Measurements from ENCODE around the gene TUG1. TPM values are rescaled to one million over a fixed set of nuclear protein-coding genes. Genes with fewer than 3 reads are reported as not detected.

The TUG1 gene
- polyA plus RNA-seq, 1 experiment, result 63.7 TPM

DNA sequence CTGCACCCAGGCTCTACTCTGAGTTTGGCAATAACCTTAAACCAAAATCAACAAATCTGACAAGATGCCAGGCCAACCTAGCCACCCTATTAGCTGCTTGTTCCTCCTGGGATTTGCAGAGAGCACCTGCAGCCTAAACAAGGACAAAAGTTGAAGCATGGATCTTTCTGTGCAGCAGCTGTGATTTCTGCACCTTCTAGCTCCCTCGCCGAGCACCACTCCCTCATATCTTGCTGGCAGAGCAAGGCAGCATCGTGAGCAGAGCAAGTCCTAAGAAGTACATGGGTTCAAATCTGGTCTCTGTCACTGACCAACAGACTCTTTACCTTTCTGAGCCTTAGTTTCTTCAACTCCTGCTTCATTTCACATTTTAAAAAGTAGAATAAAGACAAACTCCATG, 38.8 kb upstream of the TUG1 start:
- Histone ChIP-seq H3K27me3 (ENCODE audit: control insufficient read depth, insufficient read depth, low read length) (no peaks in the 10 kb centered on the region), H3K4me3 (ENCODE audit: low read depth, low read length) (no peak overlapping the region), H3K36me3 (ENCODE audit: control insufficient read depth, insufficient read depth, low read length) (peaks cover 59% of the 10 kb centered on the region)
- DNase-seq (ENCODE audit: low read depth), result no peak
- ChIA-PET POLR2A (interaction anchor here (0.6 kb wide), 1 partner anchor 16 kb away, joined by 3 read pairs; no protein-coding TSS in a partner anchor), CTCF (interaction anchor here (2.1 kb wide), 1 partner anchor 9 kb away, joined by 9 read pairs; no protein-coding TSS in a partner anchor)
- TF ChIP-seq, protein P1, sequence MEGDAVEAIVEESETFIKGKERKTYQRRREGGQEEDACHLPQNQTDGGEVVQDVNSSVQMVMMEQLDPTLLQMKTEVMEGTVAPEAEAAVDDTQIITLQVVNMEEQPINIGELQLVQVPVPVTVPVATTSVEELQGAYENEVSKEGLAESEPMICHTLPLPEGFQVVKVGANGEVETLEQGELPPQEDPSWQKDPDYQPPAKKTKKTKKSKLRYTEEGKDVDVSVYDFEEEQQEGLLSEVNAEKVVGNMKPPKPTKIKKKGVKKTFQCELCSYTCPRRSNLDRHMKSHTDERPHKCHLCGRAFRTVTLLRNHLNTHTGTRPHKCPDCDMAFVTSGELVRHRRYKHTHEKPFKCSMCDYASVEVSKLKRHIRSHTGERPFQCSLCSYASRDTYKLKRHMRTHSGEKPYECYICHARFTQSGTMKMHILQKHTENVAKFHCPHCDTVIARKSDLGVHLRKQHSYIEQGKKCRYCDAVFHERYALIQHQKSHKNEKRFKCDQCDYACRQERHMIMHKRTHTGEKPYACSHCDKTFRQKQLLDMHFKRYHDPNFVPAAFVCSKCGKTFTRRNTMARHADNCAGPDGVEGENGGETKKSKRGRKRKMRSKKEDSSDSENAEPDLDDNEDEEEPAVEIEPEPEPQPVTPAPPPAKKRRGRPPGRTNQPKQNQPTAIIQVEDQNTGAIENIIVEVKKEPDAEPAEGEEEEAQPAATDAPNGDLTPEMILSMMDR (IDR thresholded peaks at IDR 0.05; ENCODE audit: insufficient read depth, low read depth, low read length), result no peak

DNA sequence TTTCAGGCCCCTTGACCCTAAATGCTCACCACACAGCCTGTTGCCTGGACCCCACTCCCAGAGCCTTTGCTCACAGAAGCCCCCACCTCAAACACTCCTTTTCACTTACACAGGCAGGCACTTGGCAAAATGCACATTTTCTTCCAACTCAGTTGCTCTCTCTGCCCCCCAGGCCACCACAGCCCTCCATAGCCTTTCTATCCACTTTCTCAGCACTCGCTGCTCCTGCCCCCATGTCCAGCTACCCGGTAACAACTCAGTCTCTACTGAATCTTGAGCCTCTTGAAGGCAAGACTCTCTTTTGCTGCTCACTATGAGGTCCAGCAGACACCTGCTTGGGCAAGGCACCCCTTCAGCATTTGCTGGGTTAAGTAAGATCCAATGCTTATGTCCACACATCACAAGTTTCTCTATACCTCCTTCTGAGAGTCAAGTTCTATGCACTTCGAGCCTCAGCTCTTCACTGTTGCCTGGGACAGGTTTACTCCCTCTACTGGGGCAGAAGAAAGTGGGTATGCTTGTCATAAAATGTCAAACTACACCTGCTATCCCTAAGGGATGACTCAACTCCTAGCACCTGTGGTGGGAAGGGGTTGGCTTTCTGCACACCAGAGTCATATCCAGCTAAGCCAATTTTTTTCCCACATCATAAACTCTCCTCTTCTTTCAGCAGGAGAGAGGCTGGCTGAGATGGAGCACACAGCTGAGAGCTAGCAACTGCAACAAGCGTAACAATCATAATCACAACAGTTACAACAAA, 37.3 kb upstream of the TUG1 start:
- ChIA-PET POLR2A (no interaction called here), CTCF (interaction anchor here (1.1 to 1.5 kb wide), 3 partner anchors 11 to 217 kb away, joined by 3 read pairs; no protein-coding TSS in a partner anchor)
- Histone ChIP-seq H3K36me3 (ENCODE audit: control insufficient read depth, insufficient read depth, low read length) (peaks cover 60% of the 10 kb centered on the region), H3K4me3 (ENCODE audit: low read depth, low read length) (no peak overlapping the region), H3K27me3 (ENCODE audit: control insufficient read depth, insufficient read depth, low read length) (no peaks in the 10 kb centered on the region)
- TF ChIP-seq, protein P1 (IDR thresholded peaks at IDR 0.05; ENCODE audit: insufficient read depth, low read depth, low read length), result no peak
- DNase-seq (ENCODE audit: low read depth), result no peak

DNA sequence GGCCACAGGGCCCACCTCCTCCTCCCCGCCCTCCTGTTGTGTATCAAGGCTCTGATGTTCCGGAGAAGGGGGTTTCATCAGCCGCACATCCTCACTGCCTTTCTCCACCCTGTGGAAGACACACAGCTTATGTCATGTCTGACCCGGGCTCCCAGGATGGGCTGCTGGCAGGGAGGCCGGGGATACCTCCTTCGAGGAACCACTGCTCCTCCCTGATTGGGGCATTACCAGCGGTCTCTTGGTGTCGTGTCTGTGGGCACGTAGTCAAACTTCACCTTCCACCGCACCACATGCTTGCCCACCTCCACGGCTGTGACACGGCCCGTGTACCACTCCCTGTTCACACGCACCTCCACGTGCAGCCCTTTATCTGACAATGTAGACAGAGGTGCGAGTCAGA, 36.4 kb upstream of the TUG1 start:
- no peaks in the 10 kb centered on the region for H3K27me3 ChIP-seq (ENCODE audit: control insufficient read depth, insufficient read depth, low read length)
- no peak for DNase-seq (ENCODE audit: low read depth)
- TF ChIP-seq, protein P1 (IDR thresholded peaks at IDR 0.05; ENCODE audit: insufficient read depth, low read depth, low read length), result no peak
- peaks cover 60% of the 10 kb centered on the region for H3K36me3 ChIP-seq (ENCODE audit: control insufficient read depth, insufficient read depth, low read length)
- ChIA-PET POLR2A (no interaction called here), CTCF (interaction anchor here (1.1 to 1.2 kb wide), 2 partner anchors 10 to 11 kb away, joined by 3 read pairs; no protein-coding TSS in a partner anchor)
- no peak overlapping the region for H3K4me3 ChIP-seq (ENCODE audit: low read depth, low read length)

DNA sequence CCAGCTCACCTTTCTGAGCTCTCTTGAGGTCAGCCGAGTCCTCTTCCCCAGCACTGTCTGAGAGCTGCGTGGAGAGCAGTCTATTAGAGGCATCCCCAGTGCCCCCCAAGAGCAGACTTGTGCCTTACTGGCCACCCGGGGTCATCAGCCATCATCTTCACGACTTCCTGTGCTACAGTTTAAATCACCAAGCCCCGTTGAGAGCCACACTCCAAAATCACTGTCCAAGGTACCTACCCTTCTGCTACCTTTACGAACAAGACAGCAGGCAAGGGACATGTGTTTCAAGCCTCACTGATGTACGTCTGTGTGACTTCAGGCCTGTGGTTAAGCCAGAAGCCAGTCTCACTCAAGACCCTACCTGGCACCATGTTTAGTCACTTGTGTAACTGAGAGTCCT, 35.6 kb upstream of the TUG1 start:
- TF ChIP-seq, protein P1 (IDR thresholded peaks at IDR 0.05; ENCODE audit: insufficient read depth, low read depth, low read length), result no peak
- POLR2A ChIA-PET, result no interaction called here
- Histone ChIP-seq H3K4me3 (ENCODE audit: low read depth, low read length) (no peak overlapping the region), H3K36me3 (ENCODE audit: control insufficient read depth, insufficient read depth, low read length) (peaks cover 57% of the 10 kb centered on the region), H3K27me3 (ENCODE audit: control insufficient read depth, insufficient read depth, low read length) (no peaks in the 10 kb centered on the region)
- CTCF ChIA-PET, result no interaction called here
- no peak for DNase-seq (ENCODE audit: low read depth)

DNA sequence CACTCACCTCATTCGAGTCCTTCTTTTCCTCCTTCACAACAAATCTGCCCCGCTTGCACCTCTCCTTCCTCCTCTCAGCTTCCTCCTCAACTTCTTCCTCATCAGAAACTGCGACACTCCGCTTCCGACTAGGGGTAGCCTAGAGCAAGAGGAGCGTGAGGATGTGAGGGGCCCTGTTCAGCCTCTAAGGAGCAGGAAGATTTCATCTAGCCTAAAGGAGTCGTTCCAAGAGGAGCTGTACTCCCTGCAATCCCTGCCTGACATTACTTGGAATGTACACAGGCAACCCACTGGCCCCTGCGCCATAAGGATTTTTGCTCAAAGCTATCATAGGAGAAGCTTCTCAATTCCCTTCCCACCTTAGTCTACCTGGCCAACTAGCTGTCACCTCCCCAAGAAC, 35.0 kb upstream of the TUG1 start:
- TF ChIP-seq, protein P1 (IDR thresholded peaks at IDR 0.05; ENCODE audit: insufficient read depth, low read depth, low read length), result no peak
- no peak for DNase-seq (ENCODE audit: low read depth)
- no peaks in the 10 kb centered on the region for H3K27me3 ChIP-seq (ENCODE audit: control insufficient read depth, insufficient read depth, low read length)
- CTCF ChIA-PET, result interaction anchor here (0.7 to 1.3 kb wide), 2 partner anchors 13 to 14 kb away, joined by 3 to 4 read pairs; no protein-coding TSS in a partner anchor
- POLR2A ChIA-PET, result interaction anchor here (0.6 kb wide), 1 partner anchor 175 kb away, joined by 3 read pairs; no protein-coding TSS in a partner anchor
- H3K4me3 ChIP-seq (ENCODE audit: low read depth, low read length), result no peak overlapping the region
- H3K36me3 ChIP-seq (ENCODE audit: control insufficient read depth, insufficient read depth, low read length), result peaks cover 56% of the 10 kb centered on the region
